AG04450 (cell line): ENCODE measurements around the gene DMBX1. TPM values are rescaled to one million over a fixed set of nuclear protein-coding genes. Genes with fewer than 3 reads are reported as not detected.

Experiments
- CTCF ChIA-PET: fragments of 300-600, 350-600 bp; formaldehyde crosslinking; extraction: SDS; loops from one replicate; lab custom pipeline; 2022; ENCODE audit warnings: antibody characterized with exemption, inconsistent platforms; lab: Charles Lee
- POLR2A ChIA-PET: fragments of 350-600 bp; formaldehyde crosslinking; extraction: SDS; loops from one replicate; lab custom pipeline; 2021; ENCODE audit warnings: antibody characterized with exemption, inconsistent platforms; lab: Yijun Ruan, JAX
- DNase-seq: peaks from one replicate; pipeline ENCODE4 v3.0.0-alpha.2; 2011; ENCODE audit warnings: low read depth, low spot score
- H3K27ac ChIP-seq: one replicate; pipeline ENCODE4 v1.5.1; 2012; ENCODE audit warnings: low read depth, low read length, control low read depth
- H3K27me3 ChIP-seq: one replicate; pipeline ENCODE4 v1.6.0; 2012; ENCODE audit warnings: low read length; ENCODE audit not compliant: control insufficient read depth, insufficient read depth
- H3K4me3 ChIP-seq: 2 replicates; pipeline ENCODE4 v1.5.1; 2011; ENCODE audit warnings: mild to moderate bottlenecking, low read depth, low read length, control low read depth
- H3K9me3 ChIP-seq: 2 replicates; pipeline ENCODE4 v1.5.1; 2012; ENCODE audit warnings: low read length; ENCODE audit not compliant: control insufficient read depth, insufficient read depth
- polyA plus RNA-seq: library from polyadenylated mRNA; depleted of rRNA; stranded (reverse); fragments of >200 nt; gene quantifications from 2 replicates; pipeline ENCODE4 v1.2.3, GENCODE V29; 2011
- TF ChIP-seq, protein P1 (sequence below): IDR thresholded peaks from 2 replicates; pipeline ENCODE4 v1.5.1; 2011; ENCODE audit warnings: low read depth, low read length, control low read depth, inconsistent platforms

The DMBX1 gene
- polyA plus RNA-seq, 1 experiment, result not detected

DNA sequence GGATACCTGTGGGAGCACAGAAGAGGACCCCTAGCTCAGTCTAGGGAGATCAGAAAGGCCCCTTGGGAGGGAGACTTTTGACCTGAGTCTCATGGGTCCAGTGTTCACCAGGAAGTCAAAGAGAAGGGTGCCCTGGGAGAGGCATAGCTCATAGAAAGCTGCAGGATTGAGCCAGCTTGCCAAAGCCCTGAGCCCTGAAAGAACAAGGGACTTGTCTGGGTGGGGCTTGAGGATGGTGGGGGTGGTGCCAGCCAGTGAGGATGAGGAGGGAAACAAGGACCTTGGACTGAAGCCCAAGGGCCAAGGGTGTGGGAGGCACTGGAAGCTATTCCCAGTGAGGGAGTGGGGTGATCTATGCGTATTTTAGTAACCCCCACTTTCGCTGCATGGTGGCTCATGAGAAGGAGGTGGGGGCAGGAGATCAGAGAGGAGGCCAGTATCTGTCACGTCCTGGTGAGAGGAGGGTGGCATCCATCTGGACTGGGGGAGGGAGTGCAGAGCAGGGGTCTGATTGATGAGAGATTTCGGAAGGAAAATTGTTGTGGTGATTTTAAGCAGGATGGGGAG is 28.4 kb downstream of the DMBX1 start:
- no peaks in the 10 kb centered on the region for H3K9me3 ChIP-seq
- CTCF ChIA-PET, result interaction anchor here (2.2 kb wide), 1 partner anchor 9 kb away, joined by 8 read pairs; no protein-coding TSS in a partner anchor
- DNase-seq, result no peak
- no peak overlapping the region for H3K4me3 ChIP-seq
- TF ChIP-seq, protein P1, sequence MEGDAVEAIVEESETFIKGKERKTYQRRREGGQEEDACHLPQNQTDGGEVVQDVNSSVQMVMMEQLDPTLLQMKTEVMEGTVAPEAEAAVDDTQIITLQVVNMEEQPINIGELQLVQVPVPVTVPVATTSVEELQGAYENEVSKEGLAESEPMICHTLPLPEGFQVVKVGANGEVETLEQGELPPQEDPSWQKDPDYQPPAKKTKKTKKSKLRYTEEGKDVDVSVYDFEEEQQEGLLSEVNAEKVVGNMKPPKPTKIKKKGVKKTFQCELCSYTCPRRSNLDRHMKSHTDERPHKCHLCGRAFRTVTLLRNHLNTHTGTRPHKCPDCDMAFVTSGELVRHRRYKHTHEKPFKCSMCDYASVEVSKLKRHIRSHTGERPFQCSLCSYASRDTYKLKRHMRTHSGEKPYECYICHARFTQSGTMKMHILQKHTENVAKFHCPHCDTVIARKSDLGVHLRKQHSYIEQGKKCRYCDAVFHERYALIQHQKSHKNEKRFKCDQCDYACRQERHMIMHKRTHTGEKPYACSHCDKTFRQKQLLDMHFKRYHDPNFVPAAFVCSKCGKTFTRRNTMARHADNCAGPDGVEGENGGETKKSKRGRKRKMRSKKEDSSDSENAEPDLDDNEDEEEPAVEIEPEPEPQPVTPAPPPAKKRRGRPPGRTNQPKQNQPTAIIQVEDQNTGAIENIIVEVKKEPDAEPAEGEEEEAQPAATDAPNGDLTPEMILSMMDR, result no peak
- POLR2A ChIA-PET, result no interaction called here
- no peak overlapping the region for H3K27ac ChIP-seq
- peaks cover 22% of the 10 kb centered on the region for H3K27me3 ChIP-seq

DNA sequence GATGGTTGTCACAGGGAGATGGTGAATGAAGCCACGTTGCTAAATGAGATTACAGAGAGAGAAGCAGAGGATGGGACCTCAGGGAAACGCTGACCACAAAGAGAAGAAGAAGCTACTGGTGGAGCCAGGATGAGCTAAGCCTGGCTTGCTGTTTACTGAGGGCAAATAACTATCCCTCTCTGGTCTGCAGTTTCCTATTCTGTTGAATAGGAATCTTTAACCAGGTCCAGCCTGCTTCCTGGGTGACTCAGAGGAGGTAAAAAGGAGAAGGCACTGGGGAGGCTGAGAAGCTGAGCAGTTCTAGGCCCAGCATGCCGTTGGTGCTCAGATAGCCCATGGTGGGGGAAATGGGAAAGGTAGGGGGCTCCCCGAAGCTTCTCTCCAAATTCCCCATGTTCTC is 29.6 kb downstream of the DMBX1 start:
- H3K4me3 ChIP-seq, result no peak overlapping the region
- ChIA-PET POLR2A (no interaction called here), CTCF (interaction anchor here (1.1 to 2.2 kb wide), 4 partner anchors 8 to 113 kb away, joined by 3 to 10 read pairs (median 6); no protein-coding TSS in a partner anchor)
- DNase-seq, result no peak
- TF ChIP-seq, protein P1, result no peak
- H3K9me3 ChIP-seq, result no peaks in the 10 kb centered on the region
- H3K27ac ChIP-seq, result no peak overlapping the region
- H3K27me3 ChIP-seq, result peaks cover 22% of the 10 kb centered on the region

DNA sequence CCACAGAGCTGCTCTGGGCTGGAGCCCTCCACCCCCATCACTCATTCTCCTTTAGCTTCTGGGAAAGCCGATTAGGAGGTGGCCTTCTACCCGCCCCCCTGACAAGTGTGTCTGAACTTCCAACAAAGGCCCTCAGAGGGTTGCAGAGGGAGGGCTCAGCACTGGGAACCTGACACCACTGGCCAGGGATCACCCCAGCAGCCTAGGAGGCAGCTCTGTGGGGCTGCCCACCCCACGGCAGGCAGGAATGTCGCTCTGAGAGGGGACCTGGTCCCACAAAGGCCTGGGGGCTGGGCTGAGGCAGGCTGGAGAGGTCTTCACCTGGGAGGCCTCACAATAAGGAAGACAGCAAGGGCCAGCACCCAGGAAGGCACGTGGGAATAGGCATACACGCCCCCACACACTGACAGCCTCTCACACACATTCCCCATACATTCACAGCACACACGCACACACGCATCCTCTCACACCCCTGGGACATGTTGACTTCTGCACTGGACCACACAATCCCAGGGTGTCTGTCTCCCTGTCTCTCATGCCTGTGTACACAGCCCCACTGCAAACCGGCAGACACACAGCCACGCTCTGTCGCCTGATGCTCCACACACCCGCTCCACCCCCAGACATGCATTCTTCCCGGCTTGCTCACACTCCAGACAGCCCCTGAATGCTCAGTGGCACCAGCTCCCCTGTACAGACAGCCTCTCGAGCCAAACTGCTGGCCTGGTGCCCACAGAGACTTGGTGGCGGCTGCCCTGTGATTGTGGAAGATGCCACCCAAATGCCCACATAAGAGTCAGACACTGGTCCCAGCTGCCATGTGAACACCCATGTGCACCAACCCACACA is 30.7 kb downstream of the DMBX1 start:
- H3K4me3 ChIP-seq, result no peak overlapping the region
- peaks cover 25% of the 10 kb centered on the region for H3K27me3 ChIP-seq
- DNase-seq, result peak; percentile 27
- ChIA-PET CTCF (interaction anchor here (0.7 to 2.2 kb wide), 6 partner anchors 9 to 114 kb away, joined by 3 to 12 read pairs (median 6); no protein-coding TSS in a partner anchor), POLR2A (no interaction called here)
- H3K9me3 ChIP-seq, result no peaks in the 10 kb centered on the region
- TF ChIP-seq, protein P1, result no peak
- peak overlapping the region; percentile 11 for H3K27ac ChIP-seq

DNA sequence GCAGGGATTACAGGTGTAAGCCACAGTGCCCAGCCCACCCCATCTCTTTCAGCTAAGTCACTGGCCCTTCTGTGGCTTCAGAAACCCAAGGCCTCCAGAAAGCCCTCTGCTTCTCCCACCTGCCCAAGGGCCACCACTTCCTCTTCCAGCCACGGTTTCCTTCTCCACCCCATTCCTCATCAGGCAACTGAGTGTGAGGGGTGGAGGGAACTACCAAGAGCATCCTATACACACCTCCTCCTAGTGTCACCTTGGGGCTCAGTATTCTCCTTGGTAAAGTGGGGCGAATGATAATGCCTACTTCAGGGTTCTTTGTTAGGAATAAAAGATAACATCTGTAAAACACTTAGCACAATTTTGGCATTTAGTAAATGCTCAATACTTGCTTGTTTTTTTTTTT is 31.8 kb downstream of the DMBX1 start:
- H3K9me3 ChIP-seq, result no peaks in the 10 kb centered on the region
- no peak overlapping the region for H3K4me3 ChIP-seq
- TF ChIP-seq, protein P1, result no peak
- DNase-seq, result no peak
- H3K27me3 ChIP-seq, result peaks cover 30% of the 10 kb centered on the region
- ChIA-PET POLR2A (no interaction called here), CTCF (interaction anchor here (0.7 to 2.2 kb wide), 5 partner anchors 12 to 79 kb away, joined by 3 to 12 read pairs (median 4); no protein-coding TSS in a partner anchor)
- no peak overlapping the region for H3K27ac ChIP-seq
